Astrocyte of the spinal cord (primary cell): ENCODE results near the gene DSCAM.
A peak's percentile ranks its signal among the peaks of the same experiment; 100 is the strongest.

ENCODE experiments used
- DNase-seq: peaks from one replicate; pipeline ENCODE4 v3.0.0; 2011; ENCODE audit warnings: low read depth, low spot score
- H3K4me3 ChIP-seq: 2 replicates; pipeline ENCODE4 v1.5.1; 2011; ENCODE audit warnings: low read depth, mild to moderate bottlenecking, low read length, moderate library complexity
- in situ Hi-C: cut with HindIII; loops from 2 replicates; pipeline ENCODE4 v1.10.0; 2017; ENCODE audit warnings: low sequenced_read_pairs
- TF ChIP-seq, protein P1 (sequence below): IDR thresholded peaks from 2 replicates; pipeline ENCODE4 v1.5.1; 2012; ENCODE audit warnings: low read depth, mild to moderate bottlenecking, low read length, inconsistent platforms

The DSCAM gene

DNA sequence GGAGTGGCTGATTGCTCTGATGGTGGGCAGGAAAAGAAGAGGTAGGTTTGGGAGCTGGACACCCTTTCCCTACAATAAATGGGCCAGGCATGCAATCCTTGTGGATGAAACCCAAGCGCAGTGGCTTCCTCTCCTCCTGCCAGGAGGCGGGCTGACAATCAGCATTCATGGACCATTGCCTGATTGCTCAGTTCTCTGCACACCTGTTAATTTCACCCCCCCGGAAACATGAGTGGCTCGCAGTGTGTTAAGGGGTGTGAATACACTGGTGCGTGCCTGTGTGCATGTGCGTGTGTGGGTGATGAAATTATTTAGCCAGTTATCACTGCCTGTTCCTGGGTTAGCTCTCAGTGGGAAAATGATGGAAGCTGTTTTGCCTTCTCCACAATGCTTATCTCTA lies 669.0 kb downstream of the DSCAM start:
- in situ Hi-C loops: no loop called here
- no peak overlapping the region for H3K4me3 ChIP-seq
- no peak for DNase-seq
- TF ChIP-seq, protein P1, sequence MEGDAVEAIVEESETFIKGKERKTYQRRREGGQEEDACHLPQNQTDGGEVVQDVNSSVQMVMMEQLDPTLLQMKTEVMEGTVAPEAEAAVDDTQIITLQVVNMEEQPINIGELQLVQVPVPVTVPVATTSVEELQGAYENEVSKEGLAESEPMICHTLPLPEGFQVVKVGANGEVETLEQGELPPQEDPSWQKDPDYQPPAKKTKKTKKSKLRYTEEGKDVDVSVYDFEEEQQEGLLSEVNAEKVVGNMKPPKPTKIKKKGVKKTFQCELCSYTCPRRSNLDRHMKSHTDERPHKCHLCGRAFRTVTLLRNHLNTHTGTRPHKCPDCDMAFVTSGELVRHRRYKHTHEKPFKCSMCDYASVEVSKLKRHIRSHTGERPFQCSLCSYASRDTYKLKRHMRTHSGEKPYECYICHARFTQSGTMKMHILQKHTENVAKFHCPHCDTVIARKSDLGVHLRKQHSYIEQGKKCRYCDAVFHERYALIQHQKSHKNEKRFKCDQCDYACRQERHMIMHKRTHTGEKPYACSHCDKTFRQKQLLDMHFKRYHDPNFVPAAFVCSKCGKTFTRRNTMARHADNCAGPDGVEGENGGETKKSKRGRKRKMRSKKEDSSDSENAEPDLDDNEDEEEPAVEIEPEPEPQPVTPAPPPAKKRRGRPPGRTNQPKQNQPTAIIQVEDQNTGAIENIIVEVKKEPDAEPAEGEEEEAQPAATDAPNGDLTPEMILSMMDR: no peak

DNA sequence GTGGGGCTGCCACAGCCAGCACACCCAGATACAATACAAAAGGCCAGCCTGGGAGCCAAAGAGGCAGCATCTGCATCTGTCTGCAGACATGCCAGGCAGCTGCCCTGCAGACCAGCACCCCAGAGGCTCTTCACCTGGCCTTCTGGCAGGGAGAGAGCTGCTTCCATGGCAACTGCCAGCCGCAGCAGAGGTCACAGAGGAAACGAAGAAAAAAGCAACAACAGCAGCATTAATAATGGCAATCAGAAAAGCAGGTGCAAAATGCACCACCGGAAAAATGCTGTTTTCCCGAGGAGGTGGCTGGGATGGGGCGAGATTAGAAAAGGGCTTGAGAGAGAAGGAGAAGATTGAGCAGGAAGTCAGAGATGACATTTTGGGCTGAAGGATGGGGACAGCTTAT lies 670.2 kb downstream of the DSCAM start:
- in situ Hi-C loops: no loop called here
- H3K4me3 ChIP-seq: no peak overlapping the region
- no peak for DNase-seq
- TF ChIP-seq, protein P1: no peak

DNA sequence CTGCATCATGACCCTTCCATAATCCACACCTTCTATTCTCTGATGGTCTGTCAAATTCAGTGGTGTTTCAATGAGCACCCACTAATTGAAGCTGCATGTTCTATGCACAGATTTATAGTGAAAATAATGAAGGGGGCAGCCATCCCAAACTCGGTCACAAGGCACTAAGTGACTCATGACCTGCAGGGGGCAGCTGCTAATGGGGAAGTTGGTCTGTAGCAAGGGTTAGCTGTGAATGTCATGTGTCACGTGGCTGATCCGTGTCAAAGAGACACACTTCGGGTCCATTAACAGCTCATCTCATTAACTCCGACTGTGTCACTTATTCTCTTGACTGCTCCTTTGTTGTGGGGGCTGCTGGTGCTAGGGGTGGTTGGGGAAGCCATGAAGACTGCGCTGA lies 673.1 kb downstream of the DSCAM start:
- TF ChIP-seq, protein P1: no peak
- in situ Hi-C loops: no loop called here
- H3K4me3 ChIP-seq: no peak overlapping the region
- DNase-seq: no peak

DNA sequence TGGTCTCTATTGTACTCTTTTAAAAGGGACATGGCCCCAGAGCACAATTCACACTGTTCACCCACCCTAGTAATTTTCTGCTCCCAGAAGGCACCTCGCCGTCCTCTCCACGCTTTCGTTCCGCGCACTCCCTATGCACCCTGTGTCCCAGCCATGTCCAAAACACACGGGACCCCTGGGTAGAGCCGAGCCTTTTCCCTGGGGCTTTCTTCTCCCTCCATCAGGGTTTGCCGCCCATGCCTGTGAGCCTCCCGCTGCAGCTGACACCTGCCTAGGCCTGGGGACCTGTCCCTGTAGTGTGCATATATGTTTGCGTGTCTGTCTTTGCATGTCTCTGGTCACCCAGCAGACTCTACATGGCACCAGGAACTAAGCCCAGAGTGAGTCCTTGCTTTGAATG lies 677.0 kb downstream of the DSCAM start:
- TF ChIP-seq, protein P1: no peak
- no peak overlapping the region for H3K4me3 ChIP-seq
- no peak for DNase-seq
- in situ Hi-C loops: no loop called here

DNA sequence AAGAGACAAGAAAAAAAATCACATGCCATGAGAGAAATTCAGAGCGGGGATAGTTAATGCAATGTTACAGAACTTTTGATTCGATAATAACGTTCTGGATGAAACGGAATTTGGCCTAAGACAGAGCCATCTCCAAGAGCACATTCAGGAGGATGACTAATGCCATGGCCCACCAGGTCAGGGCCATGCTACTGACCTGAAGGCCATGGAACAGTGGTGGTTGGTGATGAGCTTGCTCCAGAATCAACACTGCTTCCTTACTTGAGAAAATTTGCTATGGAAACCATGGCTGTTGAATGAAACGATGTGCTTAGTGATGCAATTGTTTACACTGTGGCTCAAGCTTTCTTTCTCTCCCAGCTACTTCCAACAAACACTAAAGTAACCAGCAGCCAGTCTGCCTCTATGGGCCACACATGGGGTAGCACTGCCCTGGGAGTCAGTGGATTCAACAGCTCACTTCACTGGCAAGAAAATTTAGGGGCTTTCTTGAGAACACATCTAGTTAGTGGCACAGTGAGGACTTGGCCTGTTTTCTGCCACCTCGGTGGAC lies 680.6 kb downstream of the DSCAM start:
- in situ Hi-C loops: no loop called here
- H3K4me3 ChIP-seq: no peak overlapping the region
- DNase-seq: peak; percentile 76
- TF ChIP-seq, protein P1: peak; percentile 31

DNA sequence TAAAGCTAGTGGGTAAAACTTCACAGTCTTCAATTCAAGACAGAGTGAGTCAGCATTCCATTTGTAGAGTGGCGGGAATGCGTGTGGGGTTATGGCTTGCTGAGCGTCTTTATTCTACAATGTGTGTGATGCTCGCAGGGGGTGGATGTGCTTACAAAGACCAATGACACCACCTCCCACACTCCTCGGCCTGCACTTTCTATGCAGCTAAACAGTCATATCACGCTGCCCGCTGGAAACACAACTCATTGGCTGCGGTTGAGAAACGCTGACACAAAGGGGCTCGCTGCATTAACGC lies 681.2 kb downstream of the DSCAM start:
- in situ Hi-C loops: no loop called here
- no peak overlapping the region for H3K4me3 ChIP-seq
- peak; percentile 70 for DNase-seq
- TF ChIP-seq, protein P1: no peak
